ENCODE results near the gene METAP1D.
"Not testable (repeated sequence)": the region's sequence is repeated elsewhere in the genome, so short reads cannot be mapped to it uniquely, and the experiment has no call there.

The METAP1D gene

GRCh38 chr2:172048508-172049503 is 49.1 kb downstream of the METAP1D start:
- DNase-seq (ENCODE audit: low read depth) = no peak

- DNase-seq (ENCODE audit: low read depth) = no peak
Observed at GRCh38 chr2:172049567-172050120, 49.9 kb downstream of the METAP1D start.

GRCh38 chr2:172050479-172051125 is 50.8 kb downstream of the METAP1D start:
- no peak for DNase-seq (ENCODE audit: low read depth)

GRCh38 chr2:172052000-172052983 is 52.5 kb downstream of the METAP1D start:
- no peak for DNase-seq (ENCODE audit: low read depth)

DNA sequence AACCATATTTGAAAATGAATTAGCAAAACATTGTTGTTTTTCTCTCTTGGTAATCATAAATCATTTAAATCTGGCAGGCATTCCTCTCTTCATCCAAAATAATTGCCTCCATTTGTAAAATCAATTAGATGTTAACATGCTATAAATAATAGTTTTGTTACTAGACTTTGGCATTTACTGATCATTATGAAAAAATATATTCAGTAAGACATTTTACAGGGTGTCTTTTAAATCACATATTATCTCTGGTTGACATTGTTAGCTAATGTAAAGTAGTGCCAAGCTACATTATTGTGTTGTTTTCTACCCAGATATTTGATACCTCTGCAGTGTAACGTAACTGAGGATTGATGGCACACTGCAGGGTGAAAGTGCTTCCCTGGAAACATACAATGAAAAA is 53.7 kb downstream of the METAP1D start:
- DNase-seq (ENCODE audit: low read depth) = no peak

GRCh38 chr2:172056293-172056692 is 56.5 kb downstream of the METAP1D start:
- no peak for DNase-seq (ENCODE audit: low read depth)

DNA sequence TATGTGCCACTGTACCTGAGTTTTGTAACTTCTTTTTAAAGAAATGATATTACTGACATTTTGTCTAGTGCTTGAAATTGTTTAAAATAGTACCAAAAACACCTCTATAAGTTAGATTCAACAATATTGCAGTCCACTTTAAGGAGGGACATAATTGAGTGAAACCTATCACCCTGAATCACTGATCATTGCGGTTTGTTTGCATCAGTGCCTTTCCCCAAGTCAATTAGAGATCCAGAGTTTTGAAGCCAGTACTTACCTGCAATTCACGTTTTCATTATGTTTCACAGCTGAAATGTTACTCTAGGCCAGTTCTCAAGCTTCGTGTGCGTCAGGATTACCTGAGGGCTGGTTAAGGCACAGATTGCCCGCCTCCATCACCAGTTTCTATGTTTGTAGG is 58.9 kb downstream of the METAP1D start:
- DNase-seq (ENCODE audit: low read depth) = no peak

- DNase-seq (ENCODE audit: low read depth) = not testable (repeated sequence)
Observed at GRCh38 chr2:172060118-172060517, 60.4 kb downstream of the METAP1D start.

GRCh38 chr2:172062402-172063004 is 62.8 kb downstream of the METAP1D start:
- no peak for DNase-seq (ENCODE audit: low read depth)

GRCh38 chr2:172063446-172063845 is 63.7 kb downstream of the METAP1D start:
- no peak for DNase-seq (ENCODE audit: low read depth)

- no peak for DNase-seq (ENCODE audit: low read depth)
Observed at GRCh38 chr2:172065111-172065510, 65.4 kb downstream of the METAP1D start.

DNA sequence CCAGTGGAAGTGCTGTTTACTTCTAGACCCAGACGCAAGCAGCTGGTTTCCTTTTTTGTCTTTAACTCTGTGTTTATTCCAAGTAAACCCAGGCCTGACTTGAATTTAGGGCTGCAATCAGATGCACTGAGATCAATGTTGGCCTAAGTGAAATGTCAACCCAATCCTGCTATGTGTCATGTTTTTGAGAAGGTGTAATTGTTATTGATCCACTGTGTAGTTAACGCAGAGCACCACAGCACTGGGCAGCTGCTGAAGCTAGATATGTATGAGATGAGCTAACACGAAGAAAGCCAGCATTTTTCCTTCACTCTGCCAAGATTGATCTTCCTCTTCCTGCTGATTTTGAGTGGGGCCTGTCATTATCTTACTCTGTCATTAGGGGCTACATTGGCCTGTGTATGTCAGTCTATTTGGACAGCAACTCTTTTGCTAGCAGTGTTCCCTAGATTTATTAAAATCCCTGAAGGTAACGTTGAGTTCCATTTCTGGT is 66.7 kb downstream of the METAP1D start:
- DNase-seq (ENCODE audit: low read depth) = no peak

- DNase-seq (ENCODE audit: low read depth) = not testable (repeated sequence)
Observed at GRCh38 chr2:172067905-172068304, 68.2 kb downstream of the METAP1D start.

GRCh38 chr2:172070936-172071335 is 71.2 kb downstream of the METAP1D start:
- DNase-seq (ENCODE audit: low read depth) = no peak

GRCh38 chr2:172072303-172072702 is 72.5 kb downstream of the METAP1D start:
- no peak for DNase-seq (ENCODE audit: low read depth)

- DNase-seq (ENCODE audit: low read depth) = no peak
Observed at GRCh38 chr2:172072706-172073105, 73.0 kb downstream of the METAP1D start.

DNA sequence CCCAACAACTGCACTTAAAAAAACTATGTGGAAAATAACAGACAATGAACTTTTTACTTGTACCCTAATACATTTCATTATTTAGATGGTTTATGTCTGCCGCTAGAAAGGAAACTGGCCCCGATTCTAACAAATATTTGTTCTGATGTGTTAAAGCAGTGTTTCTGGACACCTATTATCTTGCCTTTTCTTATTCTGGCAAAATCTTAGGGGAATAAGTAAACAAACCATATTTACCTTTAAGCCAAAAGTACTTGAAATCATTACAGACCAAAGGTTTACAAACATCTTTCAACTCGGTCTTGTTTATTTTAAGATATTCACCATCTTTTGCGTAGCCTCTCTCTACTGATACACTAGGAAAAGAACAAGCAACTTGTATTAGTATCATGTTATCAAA is 73.8 kb downstream of the METAP1D start:
- DNase-seq (ENCODE audit: low read depth) = no peak

DNA sequence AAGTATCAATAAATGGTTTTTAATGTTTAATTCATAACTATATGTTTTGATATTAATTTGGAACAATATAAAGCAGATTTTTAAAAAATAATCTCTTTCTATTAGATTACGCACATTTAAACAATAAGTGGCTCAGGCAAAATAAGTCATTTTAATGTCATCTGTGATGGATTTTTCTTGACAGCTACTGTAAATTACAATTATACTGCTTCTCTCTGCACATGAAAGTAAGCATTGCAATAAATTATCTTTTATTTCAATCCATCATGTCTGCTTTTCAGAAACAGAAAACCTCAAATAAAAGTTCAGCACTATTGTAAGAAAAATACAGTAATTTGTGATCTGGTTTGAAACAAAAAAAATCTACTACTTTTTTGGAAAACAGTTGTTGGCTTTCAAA is 74.5 kb downstream of the METAP1D start:
- no peak for DNase-seq (ENCODE audit: low read depth)

- DNase-seq (ENCODE audit: low read depth) = no peak
Observed at GRCh38 chr2:172079416-172079815, 79.7 kb downstream of the METAP1D start.

GRCh38 chr2:172079838-172080640 is 80.3 kb downstream of the METAP1D start:
- no peak for DNase-seq (ENCODE audit: low read depth)
